K562 (cell line): ENCODE measurements around the gene ZKSCAN3. TPM values are rescaled to one million over a fixed set of nuclear protein-coding genes. Genes with fewer than 3 reads are reported as not detected.

Experiments used
- ADNP ChIP-seq: fragments of 200-800 bp; sonication (Bioruptor generic); IDR thresholded peaks from 2 replicates; pipeline ENCODE4 v1.6.1; 2016; ENCODE audit warnings: missing genetic modification characterization, missing compliant biosample characterization
- ARHGAP35 ChIP-seq: fragments of 450-650 bp; IDR thresholded peaks from 2 replicates; pipeline ENCODE4 v1.6.1; 2018; ENCODE audit not compliant: partially characterized antibody
- CBX3 ChIP-seq, 2 experiments: IDR thresholded peaks; 1 replicate in 1 of 2; 2 replicates in 1 of 2; pipeline ENCODE4 v1.6.1; 2012; ENCODE audit warnings: inconsistent platforms in 2 of 2, low read length in 2 of 2, borderline replicate concordance in 1 of 2, control low read depth in 1 of 2
- CHD4 ChIP-seq: fragments of 200-600 bp; sonication (generic); IDR thresholded peaks from 3 replicates; pipeline ENCODE4 v1.6.1; 2012; ENCODE audit warnings: low read depth, mild to moderate bottlenecking, mixed read lengths, low read length, inconsistent platforms; ENCODE audit not compliant: insufficient read depth, insufficient replicate concordance, poor library complexity, severe bottlenecking
- CREB3L1 ChIP-seq: fragments of 450-650 bp; IDR thresholded peaks from 2 replicates; pipeline ENCODE4 v1.6.1; 2014; ENCODE audit warnings: low read depth, mild to moderate bottlenecking, moderate library complexity, borderline replicate concordance
- CREB5 ChIP-seq: fragments of 250-450 bp; sonication (Bioruptor Pico); IDR thresholded peaks from 2 replicates; pipeline ENCODE4 v1.5.0; 2020; ENCODE audit warnings: mild to moderate bottlenecking
- DPF2 ChIP-seq: fragments of 450-650 bp; IDR thresholded peaks from 2 replicates; pipeline ENCODE4 v1.6.1; 2016
- ESRRB ChIP-seq: fragments of 250-450 bp; sonication (Bioruptor Pico); IDR thresholded peaks from 2 replicates; pipeline ENCODE4 v1.5.0; 2020; ENCODE audit warnings: mild to moderate bottlenecking, moderate library complexity, borderline replicate concordance
- HDAC3 ChIP-seq: fragments of 450-650 bp; IDR thresholded peaks from 2 replicates; pipeline ENCODE4 v1.6.1; 2018; ENCODE audit warnings: borderline replicate concordance, mild to moderate bottlenecking, moderate library complexity; ENCODE audit not compliant: partially characterized antibody
- JUNB ChIP-seq: fragments of 450-650 bp; formaldehyde crosslinking; conservative IDR thresholded peaks from 2 replicates; pipeline ENCODE4 v1.4.0; 2020; ENCODE audit warnings: mild to moderate bottlenecking
- KAT2B ChIP-seq: IDR thresholded peaks from one replicate; pipeline ENCODE4 v1.6.1; 2012; ENCODE audit warnings: low read depth, mild to moderate bottlenecking, control low read depth, inconsistent platforms, low read length, moderate library complexity
- KLF6 ChIP-seq: fragments of 250-450 bp; sonication (Bioruptor Pico); IDR thresholded peaks from 2 replicates; pipeline ENCODE4 v1.4.0; 2020; ENCODE audit warnings: mild to moderate bottlenecking, moderate library complexity, borderline replicate concordance
- NFRKB ChIP-seq: fragments of 450-650 bp; IDR thresholded peaks from 2 replicates; pipeline ENCODE4 v1.6.1; 2016; ENCODE audit warnings: low read depth
- POLR3A ChIP-seq: IDR thresholded peaks from 2 replicates; pipeline ENCODE4 v1.6.1; 2011; ENCODE audit warnings: borderline replicate concordance, mild to moderate bottlenecking, moderate library complexity; ENCODE audit not compliant: insufficient read length, insufficient read depth; ENCODE audit errors: extremely low read depth
- SLC30A9 ChIP-seq: fragments of 250-450 bp; sonication (Bioruptor Pico); IDR thresholded peaks from 2 replicates; pipeline ENCODE4 v1.8.0; 2022; ENCODE audit warnings: mild to moderate bottlenecking, moderate library complexity
- ZNF121 ChIP-seq: sonication (generic); formaldehyde crosslinking; conservative IDR thresholded peaks from 2 replicates; pipeline ENCODE4 v1.8.0; 2022; ENCODE audit warnings: missing genetic modification reagents
- ZNF263 ChIP-seq: sonication (generic); formaldehyde crosslinking; IDR thresholded peaks from 2 replicates; pipeline ENCODE4 v1.8.0; 2022; ENCODE audit warnings: mild to moderate bottlenecking, missing genetic modification reagents, borderline replicate concordance
- ZNF512 ChIP-seq: IDR thresholded peaks from 2 replicates; pipeline ENCODE4 v1.6.1; 2016; ENCODE audit warnings: missing genetic modification characterization, missing compliant biosample characterization
- ZNF707 ChIP-seq: fragments of 250-450 bp; sonication (Bioruptor Pico); conservative IDR thresholded peaks from 2 replicates; pipeline ENCODE4 v1.8.0; 2022; ENCODE audit warnings: inconsistent platforms, mild to moderate bottlenecking, moderate library complexity
- polyA plus RNA-seq, 8 experiments: library from polyadenylated mRNA; depleted of rRNA in 4 of 8; stranded (reverse) in 5 of 8; unstranded in 3 of 8; fragments of >200 nt; fragmentation: Nextera tagmentation in 2 of 8; fragmentation: Illumina TruSeq in 1 of 8; extraction: Ambion mirVana in 2 of 8; extraction: Trizol in 1 of 8; gene quantifications; 2 replicates each; pipeline versions ENCODE4 v1.2.1 to v1.2.3, GENCODE V29; 2011 to 2014; ENCODE audit warnings: inconsistent platforms in 1 of 8, missing spikeins in 1 of 8
- total RNA-seq, 7 experiments: library from RNA; depleted of rRNA in 6 of 7; stranded (reverse); fragments of >200 nt in 6 of 7; fragmentation: Illumina TruSeq in 2 of 7; extraction: Trizol in 2 of 7; gene quantifications; 2 replicates each; pipeline versions ENCODE4 v1.2.1 to v1.2.3, GENCODE V29; 2011 to 2021; ENCODE audit warnings: low replicate concordance in 1 of 7
- TF ChIP-seq, protein P1 (sequence below): fragments of 250-450 bp; sonication (Bioruptor Pico); IDR thresholded peaks from 2 replicates; pipeline ENCODE4 v1.9.0; 2021; ENCODE audit warnings: mild to moderate bottlenecking, inconsistent platforms

The ZKSCAN3 gene
- total and polyA plus RNA-seq, 9 of the 15 experiments (the other 6 are each of a cell fraction or from before 2014, with no cell fraction given), result 3.0 to 12.4 (median 10.2) TPM

GRCh38 chr6:28355743-28356665 is 6.3 kb downstream of the ZKSCAN3 start (continued):
- no peak for TF ChIP-seq KLF6 (CRISPR knock-in tag)
- peak in 1 of 2 experiments; percentile 34; a peak in 1 of 3 replicates for TF ChIP-seq CBX3 (IDR thresholded peaks at IDR 0.05; ENCODE audit: borderline replicate concordance in 1 of 2, low read length in 2 of 2)
- no peak for TF ChIP-seq ZNF121
- no peak for TF ChIP-seq HDAC3
- no peak for TF ChIP-seq SLC30A9 (CRISPR knock-in tag)
- TF ChIP-seq KAT2B, result no peak
- no peak for TF ChIP-seq CHD4
- TF ChIP-seq DPF2, result peak; percentile 38
- TF ChIP-seq CREB5 (CRISPR knock-in tag), result no peak
- TF ChIP-seq NFRKB, result no peak; the same call in 1 of the 2 replicates
- no peak for TF ChIP-seq ADNP (tag)
- TF ChIP-seq JUNB (CRISPR knock-in tag), result no peak
- no peak for TF ChIP-seq ARHGAP35
- no peak; the same call in 1 of the 2 replicates for TF ChIP-seq CREB3L1
- TF ChIP-seq POLR3A, result no peak
- no peak for TF ChIP-seq ZNF707 (CRISPR knock-in tag)
- no peak for TF ChIP-seq ZNF263 (CRISPR knock-in tag)
- no peak for TF ChIP-seq ESRRB
- TF ChIP-seq, protein P1, sequence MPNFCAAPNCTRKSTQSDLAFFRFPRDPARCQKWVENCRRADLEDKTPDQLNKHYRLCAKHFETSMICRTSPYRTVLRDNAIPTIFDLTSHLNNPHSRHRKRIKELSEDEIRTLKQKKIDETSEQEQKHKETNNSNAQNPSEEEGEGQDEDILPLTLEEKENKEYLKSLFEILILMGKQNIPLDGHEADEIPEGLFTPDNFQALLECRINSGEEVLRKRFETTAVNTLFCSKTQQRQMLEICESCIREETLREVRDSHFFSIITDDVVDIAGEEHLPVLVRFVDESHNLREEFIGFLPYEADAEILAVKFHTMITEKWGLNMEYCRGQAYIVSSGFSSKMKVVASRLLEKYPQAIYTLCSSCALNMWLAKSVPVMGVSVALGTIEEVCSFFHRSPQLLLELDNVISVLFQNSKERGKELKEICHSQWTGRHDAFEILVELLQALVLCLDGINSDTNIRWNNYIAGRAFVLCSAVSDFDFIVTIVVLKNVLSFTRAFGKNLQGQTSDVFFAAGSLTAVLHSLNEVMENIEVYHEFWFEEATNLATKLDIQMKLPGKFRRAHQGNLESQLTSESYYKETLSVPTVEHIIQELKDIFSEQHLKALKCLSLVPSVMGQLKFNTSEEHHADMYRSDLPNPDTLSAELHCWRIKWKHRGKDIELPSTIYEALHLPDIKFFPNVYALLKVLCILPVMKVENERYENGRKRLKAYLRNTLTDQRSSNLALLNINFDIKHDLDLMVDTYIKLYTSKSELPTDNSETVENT (CRISPR knock-in tag), result no peak
- no peak for TF ChIP-seq ZNF512 (tag)
